Measurements from ENCODE around the gene SDK2.

GRCh38 chr17:73645050-73645871 is 1.0 kb upstream of the SDK2 start:
- TF ChIP-seq POLR2A (IDR thresholded peaks at IDR 0.05) (no peak), CTCF (IDR thresholded peaks at IDR 0.05) (peak in 4 of 12 donors; percentile 7 to 35 (median 18))
